Measurements from ENCODE around the gene GJC1.

Gene GJC1
- 0.10 to 2.4 (median 0.85) reads per million in 4 experiments for total RNA-seq

- no peak for DNase-seq
These were observed at the start of gene GJC1 for GRCh38 chr17:44829523-44830358. GJC1 (minus strand) TSS chr17:44830287; CDS start chr17:44805817, 24,470 bp downstream.

- DNase-seq: no peak
These were observed 49.3 kb upstream of the GJC1 start for GRCh38 chr17:44879376-44879775.

GRCh38 chr17:44878627-44879221 is 48.6 kb upstream of the GJC1 start:
- DNase-seq: no peak

GRCh38 chr17:44877121-44877520 is 47.0 kb upstream of the GJC1 start:
- DNase-seq: no peak

- no peak for DNase-seq
These were observed 45.7 kb upstream of the GJC1 start for GRCh38 chr17:44875761-44876160.

GRCh38 chr17:44872131-44872768 is 42.2 kb upstream of the GJC1 start:
- DNase-seq: no peak

GRCh38 chr17:44871556-44871955 is 41.5 kb upstream of the GJC1 start:
- no peak for DNase-seq

- DNase-seq: no peak
These were observed 37.8 kb upstream of the GJC1 start for GRCh38 chr17:44867841-44868240.

- no peak for DNase-seq
These were observed 35.8 kb upstream of the GJC1 start for GRCh38 chr17:44865931-44866330.

GRCh38 chr17:44865231-44865660 is 35.2 kb upstream of the GJC1 start:
- DNase-seq: peak; percentile 53

GRCh38 chr17:44864831-44865230 is 34.7 kb upstream of the GJC1 start:
- DNase-seq: no peak

- DNase-seq: no peak
These were observed 33.2 kb upstream of the GJC1 start for GRCh38 chr17:44863061-44863918.

- DNase-seq: no peak
These were observed 32.3 kb upstream of the GJC1 start for GRCh38 chr17:44862278-44862914.

- no peak for DNase-seq
These were observed 29.6 kb upstream of the GJC1 start for GRCh38 chr17:44859701-44860100.

- no peak for DNase-seq
These were observed 24.1 kb upstream of the GJC1 start for GRCh38 chr17:44854192-44854591.

- no peak for DNase-seq
These were observed 20.5 kb upstream of the GJC1 start for GRCh38 chr17:44850612-44851011.

- DNase-seq: no peak
These were observed 19.9 kb upstream of the GJC1 start for GRCh38 chr17:44850025-44850424.

- no peak for DNase-seq
These were observed 18.9 kb upstream of the GJC1 start for GRCh38 chr17:44848961-44849489.

GRCh38 chr17:44848257-44848795 is 18.2 kb upstream of the GJC1 start:
- no peak for DNase-seq

GRCh38 chr17:44847586-44847985 is 17.5 kb upstream of the GJC1 start, which contains the start of gene HIGD1B:
HIGD1B (plus strand) TSS chr17:44847883; CDS start chr17:44848153, 270 bp downstream.
- DNase-seq: no peak

GRCh38 chr17:44846206-44846605 is 16.1 kb upstream of the GJC1 start:
- DNase-seq: no peak

Data from effector CD8-positive, alpha-beta T cell (primary cell).